GM21360 (cell line): ENCODE data around the gene MEX3D.
"Not testable (repeated sequence)": the region's sequence is repeated elsewhere in the genome, so short reads cannot be mapped to it uniquely, and the experiment has no call there.

Experiments
- ATAC-seq: cut with Tn5 transposase; IDR thresholded peaks from one replicate; pipeline ENCODE4 v1.9.1; 2021; ENCODE audit warnings: mild to moderate bottlenecking, moderate library complexity; ENCODE audit not compliant: unreplicated experiment

Gene MEX3D

DNA sequence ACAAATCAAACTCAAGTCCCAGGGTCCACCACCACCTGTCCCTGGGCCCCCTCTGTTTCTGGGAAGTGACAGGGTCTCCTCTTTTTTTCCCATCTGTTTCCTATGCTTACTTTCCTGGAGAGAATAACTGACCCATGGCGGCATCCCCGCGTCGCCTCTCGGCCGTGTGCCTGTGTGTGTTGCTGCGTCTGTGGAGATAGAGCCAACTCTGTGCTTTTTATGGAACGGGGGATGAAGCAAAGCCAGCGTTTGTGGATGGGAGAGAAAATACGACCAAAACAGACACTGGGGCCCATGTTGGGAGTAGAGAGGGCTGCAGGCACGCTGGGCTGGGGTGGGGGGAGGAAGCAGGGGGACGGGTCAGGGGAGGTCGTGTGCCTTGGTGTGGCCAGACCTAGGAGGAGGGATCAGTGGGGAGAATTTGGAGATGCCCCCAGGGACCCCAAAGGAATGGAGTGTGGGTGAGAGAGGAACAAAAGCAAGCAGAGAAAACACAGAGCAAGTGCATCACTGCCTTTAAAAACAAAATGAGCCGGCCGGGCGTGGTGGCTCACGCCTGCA lies 27.7 kb downstream of the MEX3D start:
- no peak for ATAC-seq

DNA sequence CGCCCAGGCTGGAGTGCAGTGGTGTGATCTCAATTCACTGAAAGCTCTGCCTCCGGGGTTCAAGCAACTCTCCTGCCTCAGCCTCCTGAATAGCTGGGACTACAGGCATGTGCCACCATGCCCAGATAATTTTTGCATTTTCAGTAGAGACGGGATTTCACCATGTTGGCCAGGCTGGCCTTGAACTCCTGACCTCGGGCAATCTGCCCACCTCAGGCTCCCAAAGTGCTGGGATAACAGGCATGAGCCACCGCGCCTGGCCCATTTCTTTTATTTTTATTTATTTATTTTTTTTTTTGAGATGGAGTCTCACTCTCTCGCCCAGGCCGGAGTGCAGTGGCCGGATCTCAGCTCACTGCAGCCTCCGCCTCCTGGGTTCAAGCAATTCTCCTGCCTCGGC lies 28.4 kb downstream of the MEX3D start:
- not testable (repeated sequence) for ATAC-seq

DNA sequence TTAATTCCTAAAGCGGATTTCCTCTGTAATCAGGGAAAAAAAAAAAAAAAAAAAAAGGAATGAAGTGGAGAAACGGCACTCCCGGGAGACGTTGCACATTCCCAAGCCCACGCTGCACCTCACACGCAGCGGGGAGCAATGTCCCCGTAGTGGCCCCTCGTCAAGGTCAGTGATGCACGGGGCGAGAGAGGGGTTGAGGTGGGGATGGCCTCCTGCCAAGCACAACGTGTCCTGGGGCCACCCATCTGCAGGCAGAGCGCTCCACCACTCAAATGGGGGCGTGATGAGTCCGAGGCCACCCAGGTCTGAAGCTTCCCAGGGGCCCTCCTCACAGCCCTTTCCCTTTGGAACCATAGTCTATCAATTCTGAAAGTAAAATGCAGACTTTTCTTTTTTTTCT lies 29.1 kb downstream of the MEX3D start:
- ATAC-seq: no peak

DNA sequence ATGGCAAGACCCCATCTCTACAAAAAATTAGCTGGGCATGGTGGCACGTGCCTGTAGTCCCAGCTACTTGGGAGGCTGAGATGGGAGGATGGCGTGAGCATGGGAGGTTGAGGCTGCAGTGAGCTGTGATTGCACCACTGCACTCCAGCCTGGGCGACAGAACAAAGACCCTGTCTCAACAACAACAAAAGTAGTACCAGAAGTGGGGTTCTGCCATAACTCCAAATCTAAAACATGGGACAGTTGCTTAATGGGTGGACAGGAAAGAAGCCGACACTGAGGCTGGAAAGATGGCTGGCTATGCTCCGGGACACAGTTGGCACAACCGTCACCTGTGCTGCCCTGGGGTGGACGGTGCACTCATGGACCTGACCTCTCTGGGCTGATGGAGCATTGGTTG lies 32.4 kb downstream of the MEX3D start:
- ATAC-seq: not testable (repeated sequence)

DNA sequence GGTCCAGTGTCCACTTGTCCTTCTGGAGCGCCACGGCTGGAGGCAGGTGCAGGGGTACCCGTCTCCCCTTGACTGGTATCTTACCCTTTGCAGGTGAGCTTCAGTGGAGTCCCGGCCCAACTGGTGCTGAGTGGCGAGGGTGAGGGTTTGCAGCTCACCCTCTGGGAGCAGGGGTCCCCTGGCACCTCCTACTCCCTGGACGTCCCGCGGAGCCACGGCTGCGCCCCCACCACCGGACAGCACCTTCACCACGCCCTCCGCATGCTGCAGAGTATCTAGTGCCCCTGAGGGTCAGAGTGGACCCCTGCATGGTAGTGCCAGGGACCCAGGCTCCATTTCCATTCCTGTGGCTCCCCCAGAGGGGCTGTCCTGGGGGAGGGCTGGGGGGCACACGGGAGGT lies 33.2 kb downstream of the MEX3D start:
- no peak for ATAC-seq

DNA sequence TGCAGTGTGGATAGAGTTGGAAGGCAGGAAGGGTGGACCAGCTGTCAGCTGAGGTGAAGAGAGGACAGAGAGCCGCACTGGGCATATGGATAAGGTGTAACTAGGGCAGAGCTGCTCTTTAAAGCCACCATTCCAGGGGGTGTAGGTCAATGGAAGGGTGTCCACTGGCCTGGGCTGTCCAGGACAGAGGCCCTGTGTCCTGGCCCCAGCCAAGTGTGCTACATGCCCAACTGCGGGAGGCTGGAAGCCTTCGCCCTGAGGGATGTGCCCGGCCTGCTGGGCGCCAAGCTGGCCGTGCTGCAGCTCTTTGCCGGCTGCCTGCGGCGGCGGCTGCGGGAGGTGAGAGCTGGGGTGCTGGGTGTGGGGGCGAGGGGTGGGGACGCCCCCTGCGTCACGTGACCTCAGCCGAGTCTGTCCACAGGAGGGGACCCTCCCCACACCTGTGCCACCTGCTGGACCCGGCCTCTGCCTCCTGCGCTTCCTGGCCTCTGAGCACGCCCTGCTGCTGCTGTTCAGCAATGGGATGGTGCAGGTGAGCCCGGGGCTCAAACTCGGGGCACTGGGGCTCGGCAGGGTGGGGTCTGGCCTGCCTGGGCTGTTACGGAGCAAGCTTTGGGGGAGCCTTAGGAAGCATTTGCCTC lies 34.5 kb downstream of the MEX3D start:
- no peak for ATAC-seq

DNA sequence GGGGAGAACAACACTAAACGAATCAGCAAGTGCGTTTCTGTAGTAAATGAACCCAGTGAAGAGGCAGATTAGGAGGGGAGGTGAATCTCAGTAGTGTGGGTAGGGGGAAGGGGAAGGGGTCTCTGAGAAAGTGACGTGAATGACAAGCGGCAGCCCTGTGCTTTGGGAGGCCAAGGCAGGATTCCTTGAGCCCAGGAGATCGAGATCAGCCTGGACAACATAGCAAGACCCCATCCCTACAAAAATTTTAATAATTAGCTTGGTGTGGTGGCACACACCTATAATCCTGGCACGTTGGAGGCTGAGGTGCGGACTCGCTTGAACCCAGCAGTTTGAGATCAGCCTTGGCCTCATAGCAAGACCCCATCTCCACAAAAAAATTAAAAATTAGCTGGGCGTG lies 36.1 kb downstream of the MEX3D start:
- ATAC-seq: no peak

DNA sequence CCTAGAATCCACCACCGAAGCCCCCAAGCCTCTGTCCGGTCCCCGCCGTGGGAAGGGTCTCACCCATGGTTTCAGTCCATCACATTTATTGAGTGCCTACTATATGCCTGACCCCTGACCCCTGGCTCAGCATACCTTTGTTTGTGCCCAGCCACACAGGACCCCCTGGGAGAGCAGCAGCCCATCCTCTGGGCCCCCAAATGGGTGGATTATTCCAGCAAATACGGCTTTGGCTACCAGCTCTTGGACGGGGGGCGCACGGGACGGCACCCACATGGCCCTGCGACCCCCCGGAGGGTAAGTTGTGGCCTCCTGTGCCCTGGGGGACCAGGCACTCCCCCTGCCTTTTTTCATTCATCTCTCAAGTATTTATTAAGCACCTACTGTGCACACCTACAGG lies 36.5 kb downstream of the MEX3D start:
- ATAC-seq: no peak

DNA sequence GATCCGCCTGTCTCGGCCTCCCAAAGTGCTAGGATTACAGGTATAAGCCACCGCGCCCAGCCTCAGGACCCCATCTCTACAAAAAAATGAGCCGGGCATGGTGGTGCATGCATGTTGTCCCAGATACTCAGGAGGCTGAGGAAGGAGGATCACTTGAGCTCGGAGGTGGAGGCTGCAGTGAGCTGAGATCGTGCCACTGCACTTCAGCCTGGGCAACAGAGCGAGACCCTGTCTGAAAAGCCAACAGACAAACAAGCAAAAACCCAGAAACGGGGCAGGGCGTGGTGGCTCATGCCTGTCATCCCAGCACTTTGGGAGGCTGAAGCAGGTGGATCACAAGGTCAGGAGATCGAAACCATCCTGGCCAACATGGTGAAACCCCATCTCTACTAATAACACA lies 37.3 kb downstream of the MEX3D start:
- ATAC-seq: not testable (repeated sequence)

DNA sequence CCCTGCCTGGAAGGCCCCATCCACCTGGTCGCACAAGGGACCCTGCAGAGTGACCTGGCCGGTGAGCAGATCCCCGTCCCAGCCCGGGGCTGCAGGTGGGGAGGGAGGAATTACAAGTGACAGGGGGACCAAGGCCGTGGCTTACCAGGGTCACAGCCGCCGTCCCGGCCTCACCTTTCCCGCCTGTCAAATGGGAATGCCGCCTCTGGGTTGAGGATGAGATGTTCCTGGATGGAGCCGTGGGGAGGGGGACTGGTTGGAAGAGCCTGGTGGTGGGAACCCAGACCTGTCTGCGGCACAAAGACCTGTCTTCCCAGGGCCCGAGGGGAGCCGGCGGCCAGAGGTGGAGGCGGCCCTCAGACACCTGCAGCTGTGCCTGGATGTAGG lies 38.7 kb downstream of the MEX3D start:
- no peak for ATAC-seq

DNA sequence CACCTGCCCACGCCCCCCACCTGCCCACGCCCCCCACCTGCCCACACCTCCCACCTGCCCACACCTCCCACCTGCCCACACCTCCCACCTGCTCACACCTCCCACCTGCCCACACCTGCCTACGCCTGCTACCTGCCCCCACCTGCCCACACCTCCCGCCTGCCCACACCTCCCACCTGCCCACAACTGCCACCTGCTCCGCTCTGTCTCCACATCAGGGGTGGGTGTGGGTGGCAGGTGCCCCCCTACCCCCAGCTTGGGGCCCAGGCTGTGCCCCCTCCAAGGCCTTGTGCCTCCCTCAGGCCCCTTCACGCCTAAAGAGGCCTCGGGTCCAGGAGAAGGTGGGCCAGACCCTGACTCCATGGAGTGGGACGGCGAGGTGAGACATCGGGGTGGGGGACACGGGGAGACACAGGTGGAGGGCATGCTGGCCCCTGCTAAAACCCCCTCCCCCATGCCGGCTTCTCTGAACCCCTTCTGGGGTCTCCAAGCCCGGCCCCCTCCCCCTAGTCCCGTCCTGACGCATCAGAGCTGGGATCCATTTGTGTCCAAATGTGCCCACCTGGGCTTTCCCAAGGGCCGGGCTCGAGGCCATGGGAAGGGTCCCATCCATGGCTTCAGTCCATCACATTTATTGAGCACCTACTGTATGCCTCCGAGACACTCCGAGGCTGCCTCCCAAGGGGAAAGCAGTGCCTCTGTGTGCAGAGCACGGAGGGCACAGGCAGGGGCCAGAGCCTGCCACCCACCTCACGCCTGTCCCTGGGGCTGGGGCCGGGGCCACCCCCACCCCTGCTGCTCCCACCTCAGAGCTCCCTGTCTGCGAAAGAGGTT lies 39.3 kb downstream of the MEX3D start:
- no peak for ATAC-seq

DNA sequence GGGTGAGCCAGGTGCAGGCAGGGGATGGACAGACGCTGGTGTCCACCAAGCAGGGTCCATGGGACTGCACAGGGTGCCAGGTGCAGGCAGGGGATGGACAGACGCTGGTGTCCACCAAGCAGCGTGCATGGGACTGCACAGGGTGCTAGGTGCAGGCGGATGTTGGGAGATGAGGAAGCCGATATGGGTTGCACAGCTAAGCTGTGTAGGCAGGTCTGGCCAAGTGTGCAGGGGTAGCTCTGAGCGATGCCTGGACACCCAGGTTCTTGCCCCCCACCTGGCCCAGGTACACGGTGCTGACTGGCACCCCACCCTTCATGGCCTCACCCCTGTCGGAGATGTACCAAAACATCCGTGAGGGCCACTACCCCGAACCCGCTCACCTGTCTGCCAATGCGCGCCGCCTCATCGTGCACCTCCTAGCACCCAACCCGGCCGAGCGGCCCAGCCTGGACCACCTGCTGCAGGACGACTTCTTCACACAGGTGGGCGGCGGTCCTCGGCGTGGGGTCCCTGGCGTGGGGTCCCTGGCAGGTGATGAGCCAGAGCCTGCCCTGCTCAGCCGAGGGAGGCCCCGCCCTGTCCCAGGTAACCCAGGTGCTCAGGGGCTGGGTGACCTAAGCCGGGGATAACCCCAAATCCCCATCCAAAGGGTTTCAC lies 40.3 kb downstream of the MEX3D start:
- ATAC-seq: no peak

DNA sequence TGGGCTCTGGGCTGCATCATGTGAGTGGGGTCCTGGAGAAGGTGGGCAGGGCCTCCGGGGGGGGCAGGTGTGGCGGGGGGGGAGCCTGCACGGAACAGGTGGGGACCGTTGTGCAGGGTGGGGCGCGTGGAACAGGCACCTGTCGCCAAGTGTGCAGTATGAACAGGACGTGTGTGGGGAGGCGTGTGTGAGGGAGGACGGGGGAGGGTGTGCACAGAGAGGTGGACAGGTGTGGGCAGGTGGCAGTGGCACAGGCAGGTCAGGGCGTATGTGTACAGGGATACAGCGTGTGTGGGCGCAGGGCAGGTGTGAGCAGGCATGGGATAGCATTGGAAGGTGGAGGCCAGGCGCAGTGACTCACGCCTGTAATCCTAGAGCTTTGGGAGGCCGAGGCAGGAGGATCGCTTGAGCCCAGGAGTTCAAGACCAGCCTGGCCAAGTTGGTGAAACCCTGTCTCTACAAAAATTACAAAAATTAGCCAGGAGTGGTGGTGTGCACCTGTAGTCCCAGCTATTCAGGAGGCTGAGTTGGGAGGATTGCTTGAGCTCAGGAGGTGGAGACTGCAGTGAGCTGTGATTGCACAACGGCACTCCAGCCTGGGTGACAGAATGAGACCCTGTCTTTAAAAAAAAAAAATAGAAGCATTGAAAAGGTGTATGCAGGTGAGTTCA lies 41.0 kb downstream of the MEX3D start:
- no peak for ATAC-seq

DNA sequence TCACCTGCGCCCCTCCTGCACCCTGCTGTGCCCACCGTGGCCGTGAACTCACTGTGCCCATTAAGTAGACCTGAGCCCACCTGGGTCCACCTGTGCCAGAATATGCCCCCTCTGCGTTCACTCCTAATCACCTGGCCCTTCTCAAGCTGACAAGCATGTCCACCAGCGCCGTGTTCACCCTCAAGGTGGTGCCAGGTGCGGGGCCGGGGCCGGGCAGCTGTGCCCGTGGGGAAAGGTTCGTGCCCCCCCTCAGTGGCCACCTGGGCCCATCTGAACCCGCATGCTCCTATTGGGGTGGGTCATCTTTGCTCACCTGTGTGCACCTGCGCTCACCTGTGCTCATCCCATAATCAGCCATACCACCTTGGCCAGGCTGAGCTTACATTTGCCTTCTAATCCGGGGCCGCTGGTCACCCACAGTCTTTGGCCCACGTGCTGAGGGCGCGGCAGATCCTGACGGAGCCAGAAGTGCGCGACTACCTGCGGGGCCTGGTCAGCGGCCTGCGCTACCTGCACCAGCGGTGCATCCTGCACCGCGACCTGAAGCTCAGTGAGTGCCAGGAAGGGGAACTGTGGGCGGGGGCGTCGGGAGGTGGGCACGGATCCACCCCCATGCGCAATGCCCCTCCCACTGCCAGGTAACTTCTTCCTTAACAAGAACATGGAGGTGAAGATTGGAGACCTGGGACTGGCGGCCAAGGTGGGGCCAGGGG lies 41.9 kb downstream of the MEX3D start:
- no peak for ATAC-seq

DNA sequence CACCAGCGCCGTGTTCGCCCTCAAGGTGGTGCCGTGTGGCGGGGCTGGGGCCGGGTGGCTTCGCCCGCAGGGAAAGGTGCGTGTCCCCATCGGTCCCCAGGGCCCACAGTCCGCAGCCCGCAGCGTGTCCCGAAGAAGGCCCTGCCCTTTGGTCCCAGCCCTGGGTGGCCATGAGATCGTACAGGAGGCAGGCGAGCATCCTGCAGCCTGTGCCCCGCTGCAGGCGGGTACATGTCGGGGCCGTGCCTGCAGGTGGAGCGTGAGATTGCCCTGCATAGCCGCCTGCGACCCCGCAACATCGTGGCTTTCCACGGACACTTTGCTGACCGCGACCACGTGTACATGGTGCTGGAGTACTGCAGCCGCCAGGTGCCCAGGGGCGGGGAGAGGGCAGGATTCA lies 42.8 kb downstream of the MEX3D start:
- ATAC-seq: no peak

DNA sequence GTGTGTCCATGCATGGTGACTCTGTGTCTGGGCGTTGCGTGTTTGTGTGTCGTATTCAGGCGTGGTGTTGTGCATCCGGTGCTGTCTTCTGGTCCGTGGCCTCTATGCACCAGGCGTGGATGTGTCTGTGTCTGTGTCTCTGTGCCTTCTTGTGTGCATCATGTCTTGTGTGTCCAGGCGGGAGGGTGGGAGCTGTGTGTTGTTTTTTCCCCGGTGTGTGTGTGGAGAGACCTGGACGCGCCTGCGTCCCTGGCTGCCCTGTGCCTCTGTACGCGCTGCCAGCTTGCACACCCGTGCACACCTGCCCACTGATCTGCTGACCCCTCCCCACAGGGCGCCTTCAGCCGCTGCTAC lies 43.2 kb downstream of the MEX3D start:
- no peak for ATAC-seq

DNA sequence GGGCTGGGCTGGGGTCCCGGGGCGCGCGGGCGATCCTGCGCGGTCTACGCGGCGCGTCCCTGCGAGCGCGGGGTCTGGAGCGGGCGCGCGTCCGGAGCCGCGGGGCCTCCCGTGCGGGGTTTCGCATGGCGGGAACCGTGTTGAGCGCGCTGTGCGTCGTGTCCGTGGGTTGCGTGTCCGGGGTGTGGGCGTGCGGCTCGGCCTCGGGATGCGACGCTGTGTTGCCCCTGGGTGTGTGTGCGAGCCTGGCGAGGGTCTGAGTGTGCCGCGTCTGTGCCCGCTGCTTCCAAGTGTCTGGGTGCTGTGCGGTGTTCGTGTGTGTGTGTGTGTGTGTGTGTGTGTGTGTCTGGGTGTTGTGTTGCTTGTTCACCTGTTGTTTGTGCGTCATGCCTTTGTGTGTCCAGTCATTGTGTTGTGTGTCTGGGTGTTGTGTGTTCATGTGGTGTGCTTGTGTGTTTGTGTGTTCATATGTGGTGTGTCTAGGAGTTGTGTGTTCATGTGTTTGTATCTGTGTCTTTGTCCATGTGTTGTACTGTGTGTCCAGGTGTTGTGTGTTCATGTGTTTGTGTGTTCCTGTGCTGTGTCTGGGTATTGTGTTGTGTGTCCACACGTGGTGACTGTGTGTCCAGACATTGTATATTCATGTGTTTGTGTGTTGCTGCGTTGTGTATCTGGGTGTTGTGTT lies 43.7 kb downstream of the MEX3D start:
- ATAC-seq: no peak

DNA sequence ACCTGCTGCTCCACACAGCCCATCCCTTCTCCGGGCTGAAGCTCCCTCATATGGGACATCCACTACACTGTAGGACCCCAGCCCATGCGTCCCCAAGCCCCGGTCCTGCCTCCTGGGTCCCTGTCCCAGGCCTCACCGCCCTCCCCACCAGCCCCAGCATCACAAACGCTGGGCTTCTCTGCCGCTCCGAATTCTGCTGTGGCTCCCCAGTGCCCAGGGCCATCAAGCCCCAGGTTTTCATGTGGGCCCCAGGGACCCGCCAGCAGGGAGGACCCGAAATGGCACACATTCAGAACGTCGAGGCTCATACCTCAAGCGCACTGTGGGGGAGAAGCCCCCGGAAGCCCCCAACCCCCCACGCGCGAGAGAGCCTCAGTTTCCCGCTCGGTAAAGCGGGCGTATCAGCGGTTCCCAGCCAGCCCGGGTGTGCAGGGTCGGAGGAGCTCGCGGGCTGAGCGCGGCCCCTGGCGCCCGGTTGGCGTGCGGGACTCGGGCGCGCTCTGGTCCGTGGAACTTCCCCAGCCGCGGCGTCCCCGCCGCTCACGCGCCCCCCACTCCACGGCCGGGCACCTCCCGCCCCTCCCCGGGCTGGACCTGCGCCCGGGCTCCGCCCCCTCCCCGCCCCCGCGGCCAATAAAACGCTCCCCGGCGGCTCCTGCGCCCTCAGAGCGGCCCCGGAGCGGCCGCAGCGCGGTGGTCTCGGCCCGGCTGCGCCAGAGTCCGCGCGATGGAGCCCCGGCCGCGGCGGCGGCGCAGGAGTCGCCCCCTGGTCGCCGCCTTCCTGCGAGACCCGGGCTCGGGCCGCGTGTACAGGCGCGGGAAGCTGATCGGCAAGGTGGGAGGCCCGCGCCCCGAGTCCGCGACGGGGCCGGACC lies 44.5 kb downstream of the MEX3D start, which contains the start of gene PLK5:
PLK5 (plus strand) TSS at position 666 of the 875 bp plus-strand sequence. CDS start 2,920 bp downstream, outside the sequence.
- no peak for ATAC-seq

DNA sequence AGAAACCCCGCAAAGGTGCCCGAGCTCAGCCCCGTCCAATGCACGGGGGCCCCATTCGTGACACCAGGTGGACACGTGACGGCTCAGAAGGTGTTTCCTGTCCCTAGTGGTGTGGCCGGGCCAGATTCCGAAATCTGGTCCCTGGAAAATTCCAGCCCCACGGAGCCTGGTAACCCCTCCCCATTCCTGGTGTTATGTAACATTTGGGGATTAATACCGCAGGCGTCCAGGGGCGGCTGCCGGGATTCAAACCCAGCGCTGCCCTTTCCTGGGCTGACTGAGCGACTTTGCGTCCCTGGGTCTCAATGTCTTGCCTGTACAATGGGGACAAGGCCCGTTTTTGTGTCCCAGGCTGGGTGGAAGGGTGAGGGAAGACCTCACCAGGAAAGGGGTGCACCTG lies 45.3 kb downstream of the MEX3D start:
- ATAC-seq: no peak
